ENCODE data around the gene FOXJ3. TPM values are rescaled to one million over a fixed set of nuclear protein-coding genes. Genes with fewer than 3 reads are reported as not detected.

Gene FOXJ3
- total and polyA plus RNA-seq, 8 donors = 39.6 to 65.2 (median 57.0) TPM

- intact Hi-C loops (cut with DNase I) = no loop called here
- H3K27ac ChIP-seq = no peak overlapping the region
- DNase-seq = no peak
Observed at GRCh38 chr1:42183210-42183956, 151.7 kb downstream of the FOXJ3 start.

GRCh38 chr1:42181687-42182086 is 153.3 kb downstream of the FOXJ3 start:
- TF ChIP-seq, protein P1, sequence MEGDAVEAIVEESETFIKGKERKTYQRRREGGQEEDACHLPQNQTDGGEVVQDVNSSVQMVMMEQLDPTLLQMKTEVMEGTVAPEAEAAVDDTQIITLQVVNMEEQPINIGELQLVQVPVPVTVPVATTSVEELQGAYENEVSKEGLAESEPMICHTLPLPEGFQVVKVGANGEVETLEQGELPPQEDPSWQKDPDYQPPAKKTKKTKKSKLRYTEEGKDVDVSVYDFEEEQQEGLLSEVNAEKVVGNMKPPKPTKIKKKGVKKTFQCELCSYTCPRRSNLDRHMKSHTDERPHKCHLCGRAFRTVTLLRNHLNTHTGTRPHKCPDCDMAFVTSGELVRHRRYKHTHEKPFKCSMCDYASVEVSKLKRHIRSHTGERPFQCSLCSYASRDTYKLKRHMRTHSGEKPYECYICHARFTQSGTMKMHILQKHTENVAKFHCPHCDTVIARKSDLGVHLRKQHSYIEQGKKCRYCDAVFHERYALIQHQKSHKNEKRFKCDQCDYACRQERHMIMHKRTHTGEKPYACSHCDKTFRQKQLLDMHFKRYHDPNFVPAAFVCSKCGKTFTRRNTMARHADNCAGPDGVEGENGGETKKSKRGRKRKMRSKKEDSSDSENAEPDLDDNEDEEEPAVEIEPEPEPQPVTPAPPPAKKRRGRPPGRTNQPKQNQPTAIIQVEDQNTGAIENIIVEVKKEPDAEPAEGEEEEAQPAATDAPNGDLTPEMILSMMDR (IDR thresholded peaks at IDR 0.05) = no peak
- Histone ChIP-seq H3K36me3 (peaks cover 0 to 35% of the 10 kb centered on the region in 2 donors), H3K9me3 (no peaks in the 10 kb centered on the region), H3K27ac (no peak overlapping the region), H3K4me1 (peaks cover 23 to 24% of the 10 kb centered on the region in 2 donors), H3K4me3 (no peak overlapping the region), H3K27me3 (no peaks in the 10 kb centered on the region)
- DNase-seq = no peak
- intact Hi-C loops (cut with DNase I) = no loop called here
- ATAC-seq = no peak

More at GRCh38 chr1:42183210-42183956, 151.7 kb downstream of the FOXJ3 start:
- peaks cover 0 to 52% of the 10 kb centered on the region in 2 donors for H3K36me3 ChIP-seq
- H3K27me3 ChIP-seq = no peaks in the 10 kb centered on the region
- H3K4me1 ChIP-seq = peaks cover 9 to 13% of the 10 kb centered on the region in 2 donors
- H3K9me3 ChIP-seq = no peaks in the 10 kb centered on the region
- H3K4me3 ChIP-seq = no peak overlapping the region
- ATAC-seq = no peak
- TF ChIP-seq, protein P1 (IDR thresholded peaks at IDR 0.05) = no peak

GRCh38 chr1:42179900-42180329 is 155.1 kb downstream of the FOXJ3 start:
- Histone ChIP-seq H3K9me3 (no peaks in the 10 kb centered on the region), H3K27ac (no peak overlapping the region), H3K27me3 (no peaks in the 10 kb centered on the region), H3K4me3 (no peak overlapping the region), H3K4me1 (peaks cover 24 to 26% of the 10 kb centered on the region in 2 donors), H3K36me3 (peaks cover 0 to 27% of the 10 kb centered on the region in 2 donors)
- DNase-seq (no peak), ATAC-seq (no peak)
- intact Hi-C loops (cut with DNase I) = no loop called here
- TF ChIP-seq, protein P1 (IDR thresholded peaks at IDR 0.05) = no peak

- Histone ChIP-seq H3K4me1 (peaks cover 24 to 28% of the 10 kb centered on the region in 2 donors), H3K27me3 (no peaks in the 10 kb centered on the region), H3K27ac (no peak overlapping the region), H3K36me3 (peaks cover 0 to 25% of the 10 kb centered on the region in 2 donors), H3K4me3 (no peak overlapping the region), H3K9me3 (no peaks in the 10 kb centered on the region)
- ATAC-seq = no peak
- TF ChIP-seq, protein P1 (IDR thresholded peaks at IDR 0.05) = no peak
- intact Hi-C loops (cut with DNase I) = no loop called here
- DNase-seq = peak in 2 of 4 donors; percentile 41 to 61
Observed at GRCh38 chr1:42179275-42179674, 155.8 kb downstream of the FOXJ3 start.

GRCh38 chr1:42178249-42178648 is 156.8 kb downstream of the FOXJ3 start:
- intact Hi-C loops (cut with DNase I) = no loop called here
- H3K27ac ChIP-seq = peak overlapping the region in 1 of 2 donors; percentile 15
- peaks cover 29 to 39% of the 10 kb centered on the region in 2 donors for H3K4me1 ChIP-seq

More at GRCh38 chr1:42178249-42178648, 156.8 kb downstream of the FOXJ3 start:
- no peak for ATAC-seq
- DNase-seq = no peak
- no peaks in the 10 kb centered on the region for H3K9me3 ChIP-seq
- H3K36me3 ChIP-seq = peaks cover 0 to 16% of the 10 kb centered on the region in 2 donors
- no peaks in the 10 kb centered on the region for H3K27me3 ChIP-seq
- H3K4me3 ChIP-seq = no peak overlapping the region
- TF ChIP-seq, protein P1 (IDR thresholded peaks at IDR 0.05) = no peak

Measured in left lung (tissue), 10 donors.